CD1c-positive myeloid dendritic cell (primary cell): ENCODE measurements around the gene DCLK2.

ENCODE experiments used
- DNase-seq: peaks from one replicate; pipeline ENCODE4 v3.0.0-alpha.2; 2016; ENCODE audit errors: extremely low spot score

Gene DCLK2

GRCh38 chr4:150078041-150078578, at the start of gene DCLK2:
Gene DCLK2 (plus strand): TSS chr4:150078445. CDS start chr4:150079028, 583 bp downstream.
- peak; percentile 77 for DNase-seq

GRCh38 chr4:150032541-150032940, 45.7 kb upstream of the DCLK2 start:
- no peak for DNase-seq

- no peak for DNase-seq
These were observed 45.2 kb upstream of the DCLK2 start for GRCh38 chr4:150033081-150033480.

GRCh38 chr4:150033901-150034300, 44.3 kb upstream of the DCLK2 start:
- no peak for DNase-seq

- no peak for DNase-seq
These were observed 40.9 kb upstream of the DCLK2 start for GRCh38 chr4:150037251-150037856.

GRCh38 chr4:150038335-150039076, 39.7 kb upstream of the DCLK2 start:
- DNase-seq, result peak; percentile 12

GRCh38 chr4:150039274-150040127, 38.7 kb upstream of the DCLK2 start:
- peak; percentile 4 for DNase-seq

GRCh38 chr4:150044517-150044916, 33.7 kb upstream of the DCLK2 start:
- DNase-seq, result no peak

GRCh38 chr4:150045410-150045809, 32.8 kb upstream of the DCLK2 start:
- no peak for DNase-seq

- DNase-seq, result no peak
These were observed 31.5 kb upstream of the DCLK2 start for GRCh38 chr4:150046728-150047217.

- no peak for DNase-seq
These were observed 30.7 kb upstream of the DCLK2 start for GRCh38 chr4:150047546-150047945.

GRCh38 chr4:150049682-150050081, 28.6 kb upstream of the DCLK2 start:
- DNase-seq, result no peak

GRCh38 chr4:150050566-150050965, 27.7 kb upstream of the DCLK2 start:
- no peak for DNase-seq

GRCh38 chr4:150051111-150051510, 27.1 kb upstream of the DCLK2 start:
- DNase-seq, result no peak

GRCh38 chr4:150055467-150055866, 22.8 kb upstream of the DCLK2 start:
- DNase-seq, result no peak

- DNase-seq, result no peak
These were observed 21.7 kb upstream of the DCLK2 start for GRCh38 chr4:150056569-150056968.

GRCh38 chr4:150061086-150061776, 17.0 kb upstream of the DCLK2 start:
- peak; percentile 12 for DNase-seq

- peak; percentile 59 for DNase-seq
These were observed 15.1 kb upstream of the DCLK2 start for GRCh38 chr4:150063128-150063527.

- DNase-seq, result no peak
These were observed 12.5 kb upstream of the DCLK2 start for GRCh38 chr4:150065740-150066139.

- DNase-seq, result no peak
These were observed 10.4 kb upstream of the DCLK2 start for GRCh38 chr4:150067859-150068258.

- DNase-seq, result peak; percentile 48
These were observed 9.8 kb upstream of the DCLK2 start for GRCh38 chr4:150068300-150068960.
